ENCODE results near the gene TCF12.

TCF12 gene

GRCh38 chr15:56978898-56979662 is 60.6 kb downstream of the TCF12 start:
- H3K4me3 ChIP-seq (replicated peaks; ENCODE audit: low read depth, low read length): no peak overlapping the region
- TF ChIP-seq CTCF (IDR thresholded peaks at IDR 0.05; ENCODE audit: low read length, missing control alignments): no peak
- DNase-seq (ENCODE audit: low read depth): no peak

DNA sequence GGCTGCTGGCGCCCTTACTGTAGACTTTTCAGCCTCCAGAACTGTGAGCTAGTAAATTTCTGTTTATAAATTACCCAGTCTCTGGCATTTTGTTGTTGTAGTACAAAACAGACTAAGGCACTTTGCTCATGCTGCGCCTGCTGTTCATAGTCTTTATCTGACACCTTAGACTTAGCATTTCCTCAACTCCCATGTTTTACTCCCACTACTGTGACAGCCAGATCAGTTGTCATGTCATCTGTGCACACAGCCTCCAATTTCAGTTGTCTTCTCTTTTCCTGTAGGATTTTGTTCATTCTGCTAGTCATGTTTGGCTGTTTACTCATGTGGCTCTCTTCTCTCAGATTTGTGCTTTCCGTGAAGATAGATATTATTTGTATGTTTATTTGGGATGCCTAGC is 62.0 kb downstream of the TCF12 start:
- H3K4me3 ChIP-seq (replicated peaks; ENCODE audit: low read depth, low read length): no peak overlapping the region
- TF ChIP-seq CTCF (IDR thresholded peaks at IDR 0.05; ENCODE audit: low read length, missing control alignments): no peak

GRCh38 chr15:56981160-56981559 is 62.7 kb downstream of the TCF12 start:
- H3K4me3 ChIP-seq (replicated peaks; ENCODE audit: low read depth, low read length): no peak overlapping the region
- TF ChIP-seq CTCF (IDR thresholded peaks at IDR 0.05; ENCODE audit: low read length, missing control alignments): no peak
- DNase-seq (ENCODE audit: low read depth): no peak

More for the DNA sequence above, 62.0 kb downstream of the TCF12 start:
- DNase-seq (ENCODE audit: low read depth): no peak

DNA sequence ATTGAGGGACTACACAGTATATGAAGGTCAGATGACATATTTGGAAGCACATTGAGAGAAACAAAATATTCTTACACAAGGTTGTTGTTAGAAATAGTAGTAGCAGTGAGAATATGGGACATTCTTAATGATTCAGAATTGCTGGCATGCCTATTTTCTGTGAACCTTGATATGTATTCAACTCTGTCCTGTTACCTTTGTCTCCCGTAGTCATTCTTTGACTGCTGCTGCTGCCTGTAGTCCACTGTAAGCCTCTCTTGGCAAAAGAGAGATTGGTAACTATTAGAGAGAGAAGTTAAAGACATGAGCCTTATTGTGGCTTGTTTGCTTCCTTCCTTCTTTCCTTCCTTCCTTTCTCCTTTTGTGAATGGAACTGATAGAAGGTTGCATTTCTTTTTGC is 64.5 kb downstream of the TCF12 start:
- H3K4me3 ChIP-seq (replicated peaks; ENCODE audit: low read depth, low read length): no peak overlapping the region
- DNase-seq (ENCODE audit: low read depth): no peak
- no peak for TF ChIP-seq CTCF (IDR thresholded peaks at IDR 0.05; ENCODE audit: low read length, missing control alignments)

- DNase-seq (ENCODE audit: low read depth): peak; percentile 30
- no peak for TF ChIP-seq CTCF (IDR thresholded peaks at IDR 0.05; ENCODE audit: low read length, missing control alignments)
- no peak overlapping the region for H3K4me3 ChIP-seq (replicated peaks; ENCODE audit: low read depth, low read length)
Measured at GRCh38 chr15:56984681-56985481, 66.4 kb downstream of the TCF12 start.

DNA sequence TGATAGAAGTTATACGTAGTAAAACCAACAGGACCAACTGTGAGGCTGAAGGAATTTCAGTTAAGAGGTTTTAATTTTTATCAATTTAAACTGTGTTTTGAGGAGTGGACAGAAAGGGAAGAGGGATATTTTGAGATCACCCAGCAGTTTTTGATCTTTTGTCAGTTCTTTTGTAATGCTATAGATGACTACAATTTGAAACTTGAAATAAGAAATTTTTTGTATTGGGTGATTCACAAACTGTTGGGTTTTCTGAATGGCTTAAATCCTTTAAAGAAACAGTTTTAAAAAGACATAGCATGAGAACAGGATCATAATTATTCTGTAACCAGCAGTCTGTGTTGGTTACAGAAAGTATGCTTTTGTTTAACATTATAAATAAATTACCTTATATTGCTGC is 67.4 kb downstream of the TCF12 start:
- TF ChIP-seq CTCF (IDR thresholded peaks at IDR 0.05; ENCODE audit: low read length, missing control alignments): no peak
- no peak for DNase-seq (ENCODE audit: low read depth)
- H3K4me3 ChIP-seq (replicated peaks; ENCODE audit: low read depth, low read length): no peak overlapping the region
